Measurements from ENCODE around the gene PRCD.
A peak's percentile ranks its signal among the peaks of the same experiment; 100 is the strongest.

PRCD gene

GRCh38 chr17:76497979-76498875 lies 41.6 kb upstream of the PRCD start:
- H3K27me3 ChIP-seq (ENCODE audit: control insufficient read depth, insufficient read depth, low read length): no peaks in the 10 kb centered on the region
- H3K4me3 ChIP-seq (ENCODE audit: low read depth, low read length): no peak overlapping the region
- peak overlapping the region; percentile 42 for H3K27ac ChIP-seq (ENCODE audit: low read depth, low read length)
- no peaks in the 10 kb centered on the region for H3K9me3 ChIP-seq (ENCODE audit: control insufficient read depth, insufficient read depth, low read length)
- H3K36me3 ChIP-seq (ENCODE audit: control insufficient read depth, insufficient read depth, low read length): no peaks in the 10 kb centered on the region
- peaks cover 35% of the 10 kb centered on the region for H3K4me1 ChIP-seq (ENCODE audit: control insufficient read depth, insufficient read depth, low read length)
- H3K9ac ChIP-seq (ENCODE audit: low read depth, low read length): no peak overlapping the region

GRCh38 chr17:76498876-76499251 lies 41.0 kb upstream of the PRCD start:
- no peak overlapping the region for H3K27ac ChIP-seq (ENCODE audit: low read depth, low read length)
- no peak overlapping the region for H3K9ac ChIP-seq (ENCODE audit: low read depth, low read length)

GRCh38 chr17:76499267-76499667 lies 40.6 kb upstream of the PRCD start:
- H3K27ac ChIP-seq (ENCODE audit: low read depth, low read length): no peak overlapping the region
- no peak overlapping the region for H3K4me3 ChIP-seq (ENCODE audit: low read depth, low read length)
- peaks cover 30% of the 10 kb centered on the region for H3K4me1 ChIP-seq (ENCODE audit: control insufficient read depth, insufficient read depth, low read length)
- H3K27me3 ChIP-seq (ENCODE audit: control insufficient read depth, insufficient read depth, low read length): no peaks in the 10 kb centered on the region
- no peaks in the 10 kb centered on the region for H3K36me3 ChIP-seq (ENCODE audit: control insufficient read depth, insufficient read depth, low read length)
- no peaks in the 10 kb centered on the region for H3K9me3 ChIP-seq (ENCODE audit: control insufficient read depth, insufficient read depth, low read length)
- H3K9ac ChIP-seq (ENCODE audit: low read depth, low read length): no peak overlapping the region

More at GRCh38 chr17:76498876-76499251, 41.0 kb upstream of the PRCD start:
- Histone ChIP-seq H3K4me1 (ENCODE audit: control insufficient read depth, insufficient read depth, low read length) (peaks cover 30% of the 10 kb centered on the region), H3K9me3 (ENCODE audit: control insufficient read depth, insufficient read depth, low read length) (no peaks in the 10 kb centered on the region), H3K27me3 (ENCODE audit: control insufficient read depth, insufficient read depth, low read length) (no peaks in the 10 kb centered on the region), H3K4me3 (ENCODE audit: low read depth, low read length) (no peak overlapping the region), H3K36me3 (ENCODE audit: control insufficient read depth, insufficient read depth, low read length) (no peaks in the 10 kb centered on the region)

DNA sequence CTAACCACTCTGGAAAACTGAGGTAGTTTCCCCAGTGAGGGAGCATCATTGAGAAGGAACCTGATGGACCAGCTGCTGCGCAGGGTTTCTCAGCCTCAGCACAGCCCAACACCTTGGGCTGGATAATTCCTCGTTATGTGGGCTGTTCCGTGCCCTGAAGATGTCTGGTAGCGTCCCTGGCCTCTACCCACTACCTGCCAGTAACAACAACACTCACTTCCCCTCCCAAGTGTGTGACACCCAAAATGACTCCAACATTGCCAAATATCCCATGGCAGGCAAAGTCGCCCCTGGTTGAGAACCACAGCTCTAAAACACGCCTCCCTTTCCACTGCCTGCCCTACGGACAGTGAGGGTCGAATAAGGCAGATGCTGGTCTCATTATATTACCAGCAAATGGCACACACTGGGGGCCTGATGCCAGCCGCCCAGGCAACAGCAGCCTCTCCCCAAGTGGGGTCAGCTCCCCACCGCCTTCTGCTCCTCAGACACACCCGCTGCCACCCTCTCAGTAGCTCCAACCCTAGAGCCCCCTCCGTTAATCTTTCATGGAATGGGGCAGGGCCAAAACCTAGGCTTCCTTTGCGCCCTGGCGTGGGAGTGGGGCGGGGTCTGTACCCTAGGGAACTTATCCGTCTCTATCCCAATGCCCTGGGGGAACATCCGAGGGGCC lies 39.6 kb upstream of the PRCD start:
- Histone ChIP-seq H3K4me1 (ENCODE audit: control insufficient read depth, insufficient read depth, low read length) (peaks cover 30% of the 10 kb centered on the region), H3K4me3 (ENCODE audit: low read depth, low read length) (peak overlapping the region; percentile 84), H3K9me3 (ENCODE audit: control insufficient read depth, insufficient read depth, low read length) (no peaks in the 10 kb centered on the region), H3K27ac (ENCODE audit: low read depth, low read length) (no peak overlapping the region), H3K27me3 (ENCODE audit: control insufficient read depth, insufficient read depth, low read length) (no peaks in the 10 kb centered on the region), H3K9ac (ENCODE audit: low read depth, low read length) (no peak overlapping the region), H3K36me3 (ENCODE audit: control insufficient read depth, insufficient read depth, low read length) (no peaks in the 10 kb centered on the region)

DNA sequence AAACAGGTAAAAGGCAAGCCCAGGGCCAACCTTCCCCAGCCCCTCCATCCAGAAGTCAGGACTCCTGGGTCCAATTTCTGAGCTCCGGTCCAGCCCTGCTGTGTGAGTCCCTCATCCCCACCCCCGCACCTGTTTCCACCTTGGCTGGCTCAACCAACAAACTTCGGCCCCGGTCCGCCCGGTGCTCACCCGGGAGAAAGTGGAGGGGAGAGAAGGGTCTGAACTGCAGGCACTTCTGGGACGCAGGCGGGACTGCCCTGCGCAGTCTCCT lies 39.2 kb upstream of the PRCD start:
- Histone ChIP-seq H3K4me3 (ENCODE audit: low read depth, low read length) (peak overlapping the region; percentile 84), H3K27ac (ENCODE audit: low read depth, low read length) (peak overlapping the region; percentile 23), H3K36me3 (ENCODE audit: control insufficient read depth, insufficient read depth, low read length) (no peaks in the 10 kb centered on the region), H3K9ac (ENCODE audit: low read depth, low read length) (peak overlapping the region; percentile 53; the same call in 1 of the 2 replicates), H3K27me3 (ENCODE audit: control insufficient read depth, insufficient read depth, low read length) (no peaks in the 10 kb centered on the region), H3K4me1 (ENCODE audit: control insufficient read depth, insufficient read depth, low read length) (peaks cover 30% of the 10 kb centered on the region), H3K9me3 (ENCODE audit: control insufficient read depth, insufficient read depth, low read length) (no peaks in the 10 kb centered on the region)

- Histone ChIP-seq H3K27me3 (ENCODE audit: control insufficient read depth, insufficient read depth, low read length) (no peaks in the 10 kb centered on the region), H3K27ac (ENCODE audit: low read depth, low read length) (peak within 1 kb of the TSS; percentile 23), H3K36me3 (ENCODE audit: control insufficient read depth, insufficient read depth, low read length) (no peaks in the 10 kb centered on the region), H3K9me3 (ENCODE audit: control insufficient read depth, insufficient read depth, low read length) (no peaks in the 10 kb centered on the region), H3K4me1 (ENCODE audit: control insufficient read depth, insufficient read depth, low read length) (peaks cover 32% of the 10 kb centered on the region), H3K9ac (ENCODE audit: low read depth, low read length) (peak within 1 kb of the TSS; percentile 53; the same call in 1 of the 2 replicates), H3K4me3 (ENCODE audit: low read depth, low read length) (peak within 1 kb of the TSS; percentile 84)
Measured at GRCh38 chr17:76501018-76501826, 38.6 kb upstream of the PRCD start, which contains the start of gene RHBDF2. TSS of gene RHBDF2 (minus strand) at chr17:76501423. CDS start at chr17:76481524, 19,899 bp downstream.

DNA sequence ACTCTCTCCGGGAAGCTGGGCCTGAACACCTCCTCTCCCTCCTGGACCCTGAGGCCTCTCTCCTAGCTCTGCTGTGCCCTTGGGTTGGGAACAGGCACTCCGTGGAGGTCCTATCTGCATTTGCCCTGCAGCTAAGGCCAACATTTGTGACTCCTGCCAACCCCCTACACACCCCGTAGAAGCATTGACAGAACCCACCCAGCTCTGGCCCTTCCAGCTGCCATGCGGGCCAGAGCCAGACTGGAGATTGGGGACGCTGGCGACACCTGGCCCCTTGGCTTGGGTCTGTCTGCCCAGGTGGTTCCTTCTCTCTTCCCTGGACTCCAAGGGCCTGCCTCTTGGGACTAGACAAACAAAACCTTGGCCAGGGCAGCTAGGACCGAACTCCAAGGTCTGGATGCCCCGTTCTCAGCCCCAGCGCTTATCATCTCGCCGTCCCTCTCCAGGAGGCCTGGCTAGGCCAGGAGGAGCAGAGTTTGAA lies 38.0 kb upstream of the PRCD start:
- peak overlapping the region; percentile 50 for H3K4me3 ChIP-seq (ENCODE audit: low read depth, low read length)

DNA sequence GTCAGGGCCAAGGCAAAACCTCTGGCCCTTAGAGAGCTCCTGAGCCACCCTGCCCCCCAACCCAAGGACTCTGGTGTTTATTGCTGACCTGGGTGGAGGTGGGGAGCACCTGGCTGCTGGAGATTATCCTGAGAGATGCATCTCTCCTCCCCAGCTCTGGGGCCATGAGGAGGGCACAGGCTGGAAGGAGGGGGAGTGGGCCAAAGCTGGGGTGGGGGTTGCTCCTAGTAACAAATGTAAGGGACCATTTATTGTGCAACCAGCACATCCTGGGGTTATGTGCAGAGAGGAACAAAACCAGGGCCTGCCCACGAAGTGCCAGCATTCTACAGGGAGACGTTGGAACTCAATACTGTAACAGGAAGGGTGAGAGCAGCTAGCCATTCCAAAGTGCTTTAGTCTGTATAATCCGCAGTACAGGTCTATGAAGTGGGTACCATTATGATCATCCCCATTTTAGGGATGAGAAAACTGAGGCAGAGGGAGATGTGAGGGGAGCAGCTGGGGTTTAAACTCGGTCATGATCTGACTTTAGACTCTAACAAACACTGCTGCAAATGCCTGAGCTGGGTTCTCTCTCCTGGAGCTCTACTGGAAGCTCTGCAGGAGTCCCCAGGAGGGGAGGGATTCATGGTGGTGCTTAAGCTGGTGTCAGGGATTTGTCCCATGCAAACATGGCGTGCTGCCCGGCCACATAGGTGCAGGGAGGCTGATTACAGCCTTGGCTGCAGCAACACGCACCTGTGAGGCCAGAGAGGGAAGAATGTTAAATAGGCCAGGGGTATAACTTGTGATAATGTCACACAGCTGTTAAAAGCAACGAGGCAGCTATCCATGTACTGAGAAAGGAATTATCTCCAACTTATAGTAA lies 37.3 kb upstream of the PRCD start:
- H3K9me3 ChIP-seq (ENCODE audit: control insufficient read depth, insufficient read depth, low read length): no peaks in the 10 kb centered on the region
- H3K9ac ChIP-seq (ENCODE audit: low read depth, low read length): no peak overlapping the region
- H3K4me1 ChIP-seq (ENCODE audit: control insufficient read depth, insufficient read depth, low read length): peaks cover 33% of the 10 kb centered on the region
- no peaks in the 10 kb centered on the region; the same call in none of the 2 replicates for H3K27me3 ChIP-seq (ENCODE audit: control insufficient read depth, insufficient read depth, low read length)
- no peaks in the 10 kb centered on the region for H3K36me3 ChIP-seq (ENCODE audit: control insufficient read depth, insufficient read depth, low read length)
- H3K27ac ChIP-seq (ENCODE audit: low read depth, low read length): no peak overlapping the region
- H3K4me3 ChIP-seq (ENCODE audit: low read depth, low read length): no peak overlapping the region

More for the DNA sequence above, 38.0 kb upstream of the PRCD start:
- Histone ChIP-seq H3K27ac (ENCODE audit: low read depth, low read length) (no peak overlapping the region), H3K4me1 (ENCODE audit: control insufficient read depth, insufficient read depth, low read length) (peaks cover 33% of the 10 kb centered on the region), H3K27me3 (ENCODE audit: control insufficient read depth, insufficient read depth, low read length) (no peaks in the 10 kb centered on the region; the same call in 1 of the 2 replicates), H3K36me3 (ENCODE audit: control insufficient read depth, insufficient read depth, low read length) (no peaks in the 10 kb centered on the region), H3K9ac (ENCODE audit: low read depth, low read length) (no peak overlapping the region), H3K9me3 (ENCODE audit: control insufficient read depth, insufficient read depth, low read length) (no peaks in the 10 kb centered on the region)

DNA sequence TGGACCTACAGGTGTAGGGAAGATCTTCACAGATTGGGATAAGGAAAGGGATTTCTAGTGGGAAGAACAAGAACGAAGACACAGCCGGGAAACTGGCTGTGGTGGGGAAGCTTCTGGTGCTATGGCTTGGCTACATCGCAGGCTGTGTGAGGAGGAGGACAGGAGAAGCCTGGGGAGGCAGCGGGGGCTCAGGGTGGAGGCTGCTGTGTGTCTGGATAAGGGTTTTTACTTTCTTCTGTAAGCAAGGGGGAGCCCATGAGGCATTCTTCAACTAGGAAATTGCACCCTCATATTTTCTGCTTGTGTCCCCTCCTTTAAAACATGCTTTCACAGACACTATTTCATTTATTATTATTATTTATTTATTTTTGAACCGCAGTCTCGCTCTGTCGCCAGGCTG lies 35.7 kb upstream of the PRCD start:
- Histone ChIP-seq H3K27ac (ENCODE audit: low read depth, low read length) (no peak overlapping the region), H3K4me3 (ENCODE audit: low read depth, low read length) (no peak overlapping the region), H3K9me3 (ENCODE audit: control insufficient read depth, insufficient read depth, low read length) (no peaks in the 10 kb centered on the region), H3K27me3 (ENCODE audit: control insufficient read depth, insufficient read depth, low read length) (no peaks in the 10 kb centered on the region; the same call in none of the 2 replicates), H3K36me3 (ENCODE audit: control insufficient read depth, insufficient read depth, low read length) (no peaks in the 10 kb centered on the region), H3K4me1 (ENCODE audit: control insufficient read depth, insufficient read depth, low read length) (peaks cover 23% of the 10 kb centered on the region), H3K9ac (ENCODE audit: low read depth, low read length) (no peak overlapping the region)
